Ascending aorta (tissue), 2 donors: ENCODE data around the gene SH3RF3. TPM values are rescaled to one million over a fixed set of nuclear protein-coding genes. Genes with fewer than 3 reads are reported as not detected.
A peak's percentile ranks its signal among the peaks of the same experiment; 100 is the strongest.

Source experiments
- DNase-seq, 2 donors: peaks; one replicate each; pipeline ENCODE4 v3.0.0-alpha.2; 2019; ENCODE audit warnings: low spot score in 2 of 2
- H3K27ac ChIP-seq, 2 donors: fragments of 200-600 bp; sonication (generic); one replicate each; pipeline ENCODE4 v1.5.1; 2016 to 2017; ENCODE audit warnings: mild to moderate bottlenecking in 1 of 2
- H3K27me3 ChIP-seq: fragments of 200-600 bp; sonication (generic); one replicate; pipeline ENCODE4 v1.5.1; 2017
- H3K36me3 ChIP-seq, 2 donors: fragments of 200-600 bp; sonication (generic); one replicate each; pipeline ENCODE4 v1.5.1; 2016
- H3K4me1 ChIP-seq, 2 donors: fragments of 200-600 bp; sonication (generic); one replicate each; pipeline ENCODE4 v1.5.1; 2016 to 2017; ENCODE audit warnings: mild to moderate bottlenecking in 1 of 2
- H3K4me3 ChIP-seq, 2 donors: fragments of 200-600 bp; sonication (generic); one replicate each; pipeline ENCODE4 v1.5.1; 2016 to 2017; ENCODE audit warnings: mild to moderate bottlenecking in 1 of 2
- H3K9me3 ChIP-seq, 2 donors: fragments of 200-600 bp; sonication (generic); one replicate each; pipeline ENCODE4 v1.5.1; 2016
- CTCF ChIP-seq, 3 experiments: fragments of 200-600 bp in 2 of 3; fragments of 450-650 bp in 1 of 3; sonication (generic) in 2 of 3; IDR thresholded peaks; one replicate each; pipeline ENCODE4 v1.5.1; 2016 to 2019; ENCODE audit warnings: antibody characterized with exemption in 3 of 3, mild to moderate bottlenecking in 1 of 3, moderate library complexity in 1 of 3
- intact Hi-C: fragments of 100-400 bp; cut with DNase I; formaldehyde crosslinking; loops from one replicate; pipeline ENCODE4 v1.15.1; 2023
- total RNA-seq: library from RNA; depleted of rRNA; stranded (reverse); fragments of >200 nt; gene quantifications from one replicate; pipeline ENCODE4 v1.1.0, GENCODE V29; 2016

The SH3RF3 gene
- total RNA-seq, 1 donor from 2014 or later: 53.5 TPM

DNA sequence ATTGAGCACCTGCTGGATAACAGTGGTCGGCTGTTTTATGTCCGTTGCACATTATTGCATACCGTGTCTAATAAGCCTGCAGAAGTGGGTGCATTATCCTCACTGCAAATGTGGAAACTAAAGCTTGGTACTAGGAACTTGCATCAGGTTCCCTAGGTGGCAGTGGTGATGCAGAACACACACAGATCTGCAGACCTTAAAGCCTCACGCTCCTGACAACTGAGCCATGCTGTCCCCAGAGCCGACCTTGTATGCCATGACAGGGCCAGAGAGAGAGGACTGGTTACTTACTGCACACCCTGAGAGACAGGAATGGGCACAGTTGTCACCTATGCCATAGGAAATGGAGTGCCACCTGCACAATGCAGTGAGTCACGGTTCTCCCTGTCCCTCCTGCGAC, 151.8 kb downstream of the SH3RF3 start:
- Histone ChIP-seq H3K36me3 (no peaks in the 10 kb centered on the region), H3K27ac (no peak overlapping the region), H3K4me3 (no peak overlapping the region), H3K27me3 (no peaks in the 10 kb centered on the region), H3K4me1 (peaks cover 14 to 29% of the 10 kb centered on the region in 2 donors), H3K9me3 (no peaks in the 10 kb centered on the region)
- no peak for DNase-seq
- TF ChIP-seq CTCF (IDR thresholded peaks at IDR 0.05): no peak
- intact Hi-C loops: loop anchor here (5.0 kb wide), 1 partner anchor 154 kb away; the partner anchor contains the start of gene SH3RF3

DNA sequence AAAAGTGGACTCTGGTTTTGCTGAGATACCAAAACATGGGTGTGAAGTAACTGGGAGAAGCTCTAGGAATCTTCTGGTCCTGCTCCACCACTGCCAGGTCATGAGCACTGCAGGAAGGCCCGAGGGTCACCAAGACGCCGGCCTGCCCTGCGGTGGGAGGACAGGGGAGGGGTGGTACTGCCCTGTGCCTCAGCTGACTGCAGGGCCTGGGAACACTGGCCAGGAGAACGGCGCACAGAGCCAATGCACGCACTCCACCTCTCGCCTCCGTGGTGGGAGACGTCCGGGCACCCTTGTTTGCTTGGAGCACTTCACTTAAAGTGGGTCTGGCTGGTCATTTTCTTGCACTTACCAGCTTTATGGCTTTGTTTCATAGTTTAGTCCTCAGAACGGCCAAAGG, 153.4 kb downstream of the SH3RF3 start:
- Histone ChIP-seq H3K36me3 (no peaks in the 10 kb centered on the region), H3K27me3 (no peaks in the 10 kb centered on the region), H3K9me3 (no peaks in the 10 kb centered on the region), H3K4me1 (peaks cover 14 to 30% of the 10 kb centered on the region in 2 donors), H3K27ac (peak overlapping the region in 1 of 2 donors; percentile 26), H3K4me3 (no peak overlapping the region)
- no peak for DNase-seq
- intact Hi-C loops: loop anchor here (5.0 kb wide), 1 partner anchor 155 kb away; the partner anchor contains the start of gene SH3RF3
- no peak for TF ChIP-seq CTCF (IDR thresholded peaks at IDR 0.05)

- Histone ChIP-seq H3K27me3 (no peaks in the 10 kb centered on the region), H3K9me3 (no peaks in the 10 kb centered on the region), H3K27ac (peak overlapping the region in 1 of 2 donors; percentile 26), H3K36me3 (no peaks in the 10 kb centered on the region), H3K4me1 (peaks cover 14 to 30% of the 10 kb centered on the region in 2 donors), H3K4me3 (no peak overlapping the region)
- no peak for DNase-seq
- intact Hi-C loops: loop anchor here (5.0 kb wide), 1 partner anchor 156 kb away; the partner anchor contains the start of gene SH3RF3
- no peak for TF ChIP-seq CTCF (IDR thresholded peaks at IDR 0.05)
These were observed 153.9 kb downstream of the SH3RF3 start for GRCh38 chr2:109282865-109283264.

DNA sequence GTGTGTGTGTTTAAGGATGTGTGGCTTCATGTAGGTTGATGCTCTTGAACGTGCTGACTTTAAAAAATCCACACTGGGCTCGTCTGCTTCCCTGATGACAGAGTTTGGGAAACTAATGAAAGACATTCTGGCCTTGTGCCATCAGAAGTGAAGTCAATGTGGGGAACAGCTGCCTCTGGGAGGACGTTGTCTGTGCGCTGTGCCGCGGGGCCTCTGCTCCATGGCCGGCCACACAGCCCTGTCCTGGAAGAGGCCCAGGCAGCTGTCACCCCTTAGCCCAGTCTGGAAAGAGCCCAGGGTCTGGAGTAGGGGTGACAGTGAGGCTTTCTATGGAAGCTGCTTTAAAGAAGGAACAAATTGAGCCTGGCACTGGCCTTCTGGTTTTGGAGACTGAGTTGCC, 155.8 kb downstream of the SH3RF3 start:
- intact Hi-C loops: loop anchor here (5.0 kb wide), 2 partner anchors 37 to 158 kb away; partner anchors contain the start of gene SH3RF3
- H3K4me1 ChIP-seq: peaks cover 14 to 30% of the 10 kb centered on the region in 2 donors
- H3K4me3 ChIP-seq: peak overlapping the region in 1 of 2 donors; percentile 4
- H3K36me3 ChIP-seq: no peaks in the 10 kb centered on the region
- no peak for TF ChIP-seq CTCF (IDR thresholded peaks at IDR 0.05)
- H3K27me3 ChIP-seq: no peaks in the 10 kb centered on the region
- H3K9me3 ChIP-seq: no peaks in the 10 kb centered on the region
- peak overlapping the region; percentile 31 to 37 for H3K27ac ChIP-seq
- no peak for DNase-seq

GRCh38 chr2:109285244-109285651, 156.2 kb downstream of the SH3RF3 start:
- peak overlapping the region; percentile 31 to 37 for H3K27ac ChIP-seq
- peaks cover 14 to 30% of the 10 kb centered on the region in 2 donors for H3K4me1 ChIP-seq
- H3K36me3 ChIP-seq: no peaks in the 10 kb centered on the region
- no peak for DNase-seq
- intact Hi-C loops: loop anchor here (5.0 kb wide), 1 partner anchor 37 kb away; no protein-coding TSS in a partner anchor
- no peaks in the 10 kb centered on the region for H3K9me3 ChIP-seq
- H3K4me3 ChIP-seq: peak overlapping the region in 1 of 2 donors; percentile 4
- no peak for TF ChIP-seq CTCF (IDR thresholded peaks at IDR 0.05)
- H3K27me3 ChIP-seq: no peaks in the 10 kb centered on the region
